ENCODE data around the gene RHBDL2. TPM values are rescaled to one million over a fixed set of nuclear protein-coding genes. Genes with fewer than 3 reads are reported as not detected.
"Not testable (repeated sequence)": the region's sequence is repeated elsewhere in the genome, so short reads cannot be mapped to it uniquely, and the experiment has no call there.

RHBDL2 gene
- polyA plus RNA-seq, 10 donors = 0.35 to 1.3 (median 0.82) TPM

DNA sequence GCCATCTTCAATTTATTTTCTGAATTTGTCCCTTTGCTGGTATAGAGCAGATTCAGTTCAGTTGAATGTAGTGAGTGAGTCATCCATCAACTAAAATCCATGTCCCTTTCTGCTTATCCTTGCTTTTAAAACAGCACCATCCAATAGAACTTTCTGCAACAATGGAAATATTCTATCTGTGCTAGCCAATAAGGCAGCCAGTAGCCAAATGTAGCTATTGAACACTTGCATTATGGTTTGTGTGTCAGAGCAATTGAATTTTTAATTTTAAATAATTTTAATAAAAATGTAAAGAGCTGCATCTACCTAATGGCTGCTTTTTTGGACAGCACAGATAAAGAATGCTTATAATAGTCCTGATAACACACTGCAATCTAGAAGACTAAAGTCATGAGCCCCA is 60.1 kb downstream of the RHBDL2 start, which contains the start of gene GJA9:
GJA9 (minus strand) TSS at position 101 of the 400 bp plus-strand sequence. CDS start 5,489 bp downstream, outside the sequence.
- no peak for DNase-seq

DNA sequence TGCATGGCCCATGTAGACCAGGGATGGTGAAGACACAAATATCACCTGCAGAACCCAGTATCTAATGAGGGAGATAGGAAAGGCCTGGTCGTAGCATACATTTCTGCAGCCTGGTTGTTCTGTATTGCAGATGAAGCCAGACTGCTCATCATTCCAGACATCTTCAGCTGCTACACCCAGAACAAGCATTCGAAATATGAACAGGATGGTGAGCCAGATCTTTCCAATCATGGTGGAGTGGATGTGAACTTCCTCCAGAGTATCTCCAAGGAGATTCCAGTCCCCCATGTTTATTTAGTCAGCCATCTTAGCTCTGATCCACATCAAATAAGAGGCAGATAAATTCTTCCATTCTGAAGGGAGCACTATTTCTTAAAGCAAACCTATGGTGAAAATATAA is 65.8 kb downstream of the RHBDL2 start:
- peak in 1 of 3 donors; percentile 9 for DNase-seq

DNA sequence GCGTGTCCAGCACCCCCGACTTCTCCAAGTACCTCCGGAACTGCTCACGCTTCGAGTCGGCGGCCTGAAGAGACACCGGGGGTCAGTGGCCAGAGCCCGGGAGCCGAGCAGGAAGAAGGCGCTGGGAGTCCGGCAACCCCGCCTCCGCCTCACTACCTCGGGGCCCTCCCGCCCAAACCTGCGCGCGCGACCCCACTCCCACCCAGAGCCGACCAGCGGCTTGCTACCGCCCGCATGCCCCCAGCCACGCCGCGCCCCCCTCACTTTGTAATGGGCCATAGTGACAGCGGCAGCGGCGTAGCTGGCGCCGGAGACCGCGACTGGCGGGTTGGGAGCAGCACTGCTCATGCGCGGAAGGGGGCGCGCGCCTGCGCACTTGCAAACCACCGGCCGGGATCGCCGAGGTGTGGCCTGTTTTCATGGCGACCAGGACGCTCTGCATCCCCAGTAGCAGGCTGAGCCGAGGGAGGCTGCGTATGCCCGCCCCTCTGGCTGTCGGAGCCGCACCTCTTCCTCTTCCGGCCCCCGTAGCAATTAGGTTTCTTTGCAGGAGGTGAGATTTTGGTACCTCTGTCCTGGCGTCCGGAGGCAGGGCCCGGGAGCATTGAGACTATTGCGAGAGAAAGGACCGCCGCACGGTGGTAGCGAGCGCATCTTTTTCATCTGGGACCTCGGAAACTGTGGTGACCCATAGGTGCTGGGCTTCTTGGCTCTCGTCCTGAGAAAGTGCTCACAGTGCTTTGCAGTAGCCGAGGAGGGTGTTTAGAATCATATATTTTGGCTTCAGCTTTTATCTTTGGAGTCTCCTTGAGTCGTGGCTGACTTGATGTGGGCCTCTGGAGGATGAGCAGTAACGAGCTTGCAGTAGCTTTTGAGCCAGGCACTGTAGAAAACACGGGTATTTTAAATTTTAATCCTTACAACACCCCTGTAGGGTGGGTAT is 68.3 kb downstream of the RHBDL2 start, which contains the start of gene MYCBP:
MYCBP (minus strand) TSS at position 322 of the 943 bp plus-strand sequence; CDS start at position 279, 43 bp downstream.
- peak; percentile 95 to 99 (median 98) for DNase-seq

DNA sequence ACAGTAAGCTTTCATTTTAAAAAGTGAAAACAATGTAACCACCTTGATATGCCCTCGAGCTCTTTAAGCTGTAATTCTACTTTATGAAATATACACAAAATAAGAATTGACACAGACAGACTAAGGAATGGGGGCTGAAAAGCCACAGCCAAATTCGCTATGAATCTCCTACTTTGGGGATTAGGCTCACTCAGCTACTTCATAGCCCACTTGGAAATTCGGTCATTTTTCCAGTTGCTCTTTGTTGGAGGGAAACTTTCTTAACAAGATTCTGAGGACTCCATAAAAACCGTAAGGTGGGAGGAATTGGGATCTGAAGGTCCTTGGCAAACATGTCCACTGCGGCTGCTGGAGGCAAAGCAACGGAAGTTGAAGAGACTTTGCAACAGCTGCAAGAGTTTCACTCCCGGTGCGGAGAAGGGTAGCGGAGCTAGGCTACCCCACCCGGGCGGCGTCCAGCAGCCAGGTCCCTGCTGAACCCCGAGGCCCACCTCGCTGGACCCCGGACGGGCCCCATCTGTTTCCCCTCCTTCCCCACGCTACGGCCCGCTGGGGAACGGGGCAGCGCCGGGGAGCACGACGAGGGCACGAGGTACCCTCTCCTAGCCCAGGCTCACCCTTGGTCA is 69.1 kb downstream of the RHBDL2 start:
- no peak for DNase-seq

DNA sequence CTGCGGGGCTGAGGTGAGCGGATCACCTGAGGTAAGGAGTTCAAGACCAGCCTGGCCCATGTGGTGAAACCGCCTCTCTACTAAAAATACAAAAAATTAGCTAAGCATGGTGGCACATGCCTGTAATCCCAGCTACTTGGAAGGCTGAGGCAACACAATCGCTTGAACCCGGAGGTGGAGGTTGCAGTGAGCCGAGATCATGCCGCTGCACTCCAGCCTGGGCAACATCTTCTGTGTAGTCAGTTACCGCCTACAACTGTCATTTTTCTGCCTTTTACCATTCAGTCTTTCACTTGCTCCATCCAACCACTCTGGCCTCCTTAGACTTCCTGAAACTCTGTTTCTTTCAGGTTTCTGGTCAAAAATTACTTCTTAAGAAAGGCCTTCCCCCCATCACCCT is 70.6 kb downstream of the RHBDL2 start:
- DNase-seq = no peak

DNA sequence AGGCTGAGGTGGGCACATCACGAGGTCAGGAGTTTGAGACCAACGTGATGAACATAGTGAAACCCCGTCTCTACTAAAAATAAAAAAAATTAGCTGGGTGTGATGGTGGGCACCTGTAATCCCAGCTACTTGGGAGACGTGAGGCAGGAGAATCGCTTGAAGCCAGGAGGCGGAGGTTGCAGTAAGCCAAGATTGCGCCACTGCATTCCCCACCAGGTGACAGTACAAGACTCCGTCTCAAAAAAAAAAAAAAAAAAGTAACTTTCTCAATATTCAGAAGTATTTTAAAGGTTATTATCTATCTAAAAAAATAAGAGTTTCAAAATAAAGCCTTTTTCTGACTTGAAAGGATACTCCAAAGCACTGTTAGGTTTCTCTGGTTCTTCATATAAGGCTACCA is 74.4 kb downstream of the RHBDL2 start:
- no peak for DNase-seq

DNA sequence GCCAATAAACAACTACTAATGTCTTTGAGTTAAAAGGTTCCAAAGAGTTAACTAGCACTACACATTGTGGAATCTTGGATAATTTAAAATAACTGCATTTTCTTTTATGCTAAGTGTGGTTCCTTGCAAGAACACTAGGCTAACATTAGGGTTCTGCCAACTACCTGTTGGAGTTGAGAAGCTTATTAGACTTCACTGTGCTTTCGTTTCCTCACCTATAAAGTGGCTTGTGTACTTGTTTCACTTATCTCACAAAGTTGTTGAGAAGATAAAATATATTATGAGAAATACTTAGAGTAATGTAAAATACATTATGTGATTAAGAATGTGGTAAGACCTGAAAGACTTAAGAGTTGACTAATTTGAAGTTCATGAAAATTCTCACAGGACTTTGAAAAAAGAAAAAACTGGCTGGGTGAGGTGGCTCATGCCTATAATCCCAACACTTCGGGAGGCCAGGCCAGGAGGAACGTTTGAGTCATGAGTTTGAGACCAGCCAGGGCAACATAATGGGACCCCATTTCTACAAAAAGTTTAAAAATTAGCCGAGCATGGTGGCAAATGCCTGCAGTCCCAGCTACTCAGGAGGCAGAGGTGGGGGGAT is 76.4 kb downstream of the RHBDL2 start:
- DNase-seq = no peak

DNA sequence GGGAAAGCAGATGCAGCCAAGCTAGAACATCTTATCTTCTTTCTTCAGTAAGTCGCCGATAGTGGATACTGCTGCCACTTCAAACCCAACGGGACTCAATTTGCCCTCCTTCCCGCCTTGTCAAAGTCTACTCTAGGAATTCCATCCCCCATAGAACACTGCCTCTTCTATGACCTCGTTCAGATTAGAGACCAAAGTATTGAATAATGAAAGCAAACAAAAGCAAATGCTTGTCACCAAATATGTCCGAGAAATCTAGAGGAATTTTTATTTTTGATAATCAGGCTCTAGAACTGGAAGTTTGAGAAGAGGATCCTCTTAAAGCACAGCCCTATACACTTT is 81.2 kb downstream of the RHBDL2 start:
- no peak for DNase-seq

DNA sequence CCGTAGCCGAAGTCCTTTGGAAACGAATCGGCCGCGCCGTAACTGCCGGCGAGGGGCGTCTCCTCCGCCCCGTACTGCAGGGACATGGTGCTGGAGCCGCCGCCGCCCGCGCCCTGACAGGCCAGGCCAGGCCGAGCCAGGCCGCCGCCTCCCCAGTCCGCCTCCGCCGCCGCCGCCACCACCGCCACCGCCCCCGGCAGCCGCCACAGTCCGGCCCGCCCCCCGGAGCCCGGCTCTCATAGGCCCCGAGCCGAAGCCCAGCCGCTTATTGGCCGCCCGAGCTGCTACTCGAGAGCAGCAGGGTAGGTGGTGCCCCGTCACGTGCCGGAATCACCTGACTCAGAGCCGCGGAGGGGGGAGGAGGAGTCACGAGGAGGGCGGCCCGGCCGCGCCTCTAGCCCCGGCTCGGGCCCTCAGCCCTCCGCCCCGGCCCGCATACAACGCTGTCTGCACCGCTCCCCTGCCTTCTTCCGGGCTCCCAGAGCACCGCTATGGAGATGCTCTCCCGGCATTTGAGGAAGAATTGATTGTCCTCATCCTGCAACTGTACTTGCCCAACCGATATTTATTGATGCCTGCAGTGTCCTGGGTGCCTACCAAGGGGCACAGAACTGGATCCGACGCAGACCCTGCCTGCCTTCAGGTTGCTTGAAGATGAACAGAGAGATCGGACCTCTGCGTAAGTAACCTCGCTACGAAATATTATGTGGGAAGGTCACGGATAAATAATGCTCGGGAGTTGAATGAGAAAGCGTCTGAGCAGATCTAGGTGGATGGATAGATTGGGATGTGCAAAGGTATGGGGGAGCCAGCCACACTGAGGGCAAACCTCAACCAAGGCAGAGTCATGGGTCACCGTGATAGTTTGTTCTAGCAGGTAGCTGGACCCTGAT is 81.8 kb downstream of the RHBDL2 start, which contains the start of gene RRAGC:
RRAGC (minus strand) TSS at position 212 of the 893 bp plus-strand sequence; CDS start at position 86, 126 bp downstream.
- peak; percentile 98 to 99 (median 99) for DNase-seq

DNA sequence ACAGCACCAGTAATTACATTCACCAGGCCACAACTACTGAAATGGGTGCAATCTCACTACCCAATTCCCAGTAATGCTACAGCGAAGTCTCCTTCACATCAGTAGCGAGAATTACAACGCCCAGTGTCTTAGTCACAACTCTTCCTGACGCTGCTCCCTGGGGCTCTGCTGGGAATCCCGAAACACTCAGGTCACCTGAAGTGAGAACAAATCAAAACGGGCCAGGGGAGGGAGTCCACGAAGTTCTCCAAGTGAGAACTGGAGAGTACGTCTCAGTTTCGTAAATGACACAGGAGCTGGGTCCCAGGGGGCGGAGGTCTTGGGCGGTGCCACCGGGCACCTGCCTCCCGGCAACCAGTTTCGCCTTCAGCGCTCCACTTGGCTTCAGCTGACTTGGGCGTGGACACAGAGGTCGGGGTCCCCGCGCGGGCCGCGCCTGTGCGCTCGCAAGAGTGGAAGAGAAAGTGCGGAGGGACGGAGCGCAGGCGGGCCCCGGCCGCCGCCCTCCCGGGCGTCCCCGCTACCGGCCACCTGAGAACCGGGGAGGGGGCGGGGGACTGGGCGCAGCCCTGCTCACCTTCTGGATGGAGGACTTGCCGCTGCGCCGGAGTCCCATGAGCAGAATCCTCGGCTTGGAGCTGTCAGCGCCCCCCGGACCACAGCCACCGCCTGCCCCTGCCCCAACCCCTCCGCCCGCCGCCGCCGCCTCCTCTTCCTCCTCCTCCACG is 82.6 kb downstream of the RHBDL2 start:
- peak; percentile 16 to 65 (median 31) for DNase-seq

DNA sequence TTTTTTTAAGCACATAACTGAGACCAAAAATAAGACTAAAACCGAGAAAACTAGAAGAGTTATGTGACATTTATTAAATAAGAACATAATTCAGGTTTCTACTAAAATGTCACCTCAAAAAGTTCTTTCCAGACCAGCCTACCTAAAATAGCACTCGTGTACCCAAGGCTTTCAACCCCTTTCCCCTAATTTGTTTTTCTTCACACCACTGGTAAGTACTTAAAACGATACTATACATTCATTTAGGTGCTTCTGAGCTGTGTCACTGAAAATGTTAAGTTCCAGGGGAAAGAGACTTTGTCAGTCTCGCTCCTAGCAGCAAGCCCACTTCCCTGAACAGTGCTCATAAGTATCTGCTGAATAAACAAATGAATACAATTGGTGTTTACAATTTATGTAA is 88.8 kb downstream of the RHBDL2 start:
- no peak for DNase-seq

DNA sequence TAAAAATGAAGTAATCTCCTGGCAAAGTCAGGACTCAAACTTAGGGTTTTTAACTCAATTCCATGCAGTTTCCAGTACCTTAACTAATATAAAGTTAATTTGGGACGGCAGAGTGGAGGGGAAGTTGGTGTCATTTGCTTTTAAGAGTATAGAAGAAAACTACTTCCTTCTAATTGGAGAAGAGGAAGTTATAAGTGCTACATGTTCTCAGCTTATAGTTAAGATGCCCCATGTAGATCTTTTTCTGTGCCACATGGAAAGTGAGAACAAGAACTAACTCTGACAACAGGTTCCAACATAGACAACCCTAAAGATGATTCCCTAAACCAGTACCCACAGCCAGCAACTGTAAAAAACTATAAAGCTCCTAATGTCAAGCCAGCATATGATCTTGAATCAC is 93.6 kb downstream of the RHBDL2 start:
- DNase-seq = no peak

DNA sequence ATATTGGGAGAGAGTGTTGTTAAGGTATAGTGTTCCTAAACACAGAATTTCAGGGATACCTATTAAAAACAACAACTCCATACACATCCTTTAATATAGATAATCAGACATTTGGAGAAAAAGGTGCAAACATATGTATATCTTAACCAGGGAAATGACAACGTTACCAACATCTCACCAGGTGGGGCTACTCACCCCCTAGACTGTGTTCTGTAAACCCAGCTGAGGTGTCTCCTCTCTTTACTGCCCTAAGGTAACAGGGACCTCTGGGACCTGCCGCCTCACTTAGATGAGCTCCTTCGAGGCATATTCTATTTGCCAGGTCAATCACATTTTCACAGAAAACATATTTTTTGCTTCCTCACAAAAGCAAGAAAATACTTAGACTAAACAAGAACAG is 95.4 kb downstream of the RHBDL2 start:
- no peak for DNase-seq

DNA sequence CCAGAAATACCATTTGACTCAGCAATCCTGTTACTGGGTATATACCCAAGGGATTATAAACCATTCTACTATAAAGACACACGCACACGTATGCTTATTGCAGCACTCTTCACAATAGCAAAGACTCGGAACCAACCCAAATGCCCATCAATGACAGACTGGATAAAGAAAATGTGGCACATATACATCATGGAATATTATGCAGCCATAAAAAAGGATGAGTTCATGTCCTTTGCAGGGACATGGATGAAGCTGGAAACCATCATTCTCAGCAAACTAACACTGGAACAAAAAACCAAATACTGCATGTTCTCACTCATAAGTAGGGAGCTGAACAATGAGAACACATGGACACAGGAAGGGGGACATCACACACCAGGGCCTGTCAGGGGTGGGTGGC is 96.5 kb downstream of the RHBDL2 start:
- DNase-seq = not testable (repeated sequence)

DNA sequence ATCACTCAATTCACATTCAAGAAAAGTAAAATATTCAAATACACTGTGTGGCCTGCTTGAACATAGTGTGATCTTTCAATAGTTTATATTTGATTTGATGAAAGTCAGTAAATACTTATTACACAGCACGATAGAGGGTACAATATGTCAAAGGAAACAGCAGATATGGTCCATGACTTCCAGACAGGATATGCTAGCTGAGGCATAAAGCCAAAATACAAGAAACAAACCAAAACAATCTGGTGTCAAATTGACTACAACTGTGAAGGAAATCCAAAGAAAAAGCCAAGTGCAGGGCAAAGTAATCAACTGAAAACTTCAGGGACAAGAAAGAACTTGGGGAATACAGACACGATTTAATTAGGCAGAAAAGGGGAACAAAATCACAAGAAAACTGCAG is 101.3 kb downstream of the RHBDL2 start:
- no peak for DNase-seq

DNA sequence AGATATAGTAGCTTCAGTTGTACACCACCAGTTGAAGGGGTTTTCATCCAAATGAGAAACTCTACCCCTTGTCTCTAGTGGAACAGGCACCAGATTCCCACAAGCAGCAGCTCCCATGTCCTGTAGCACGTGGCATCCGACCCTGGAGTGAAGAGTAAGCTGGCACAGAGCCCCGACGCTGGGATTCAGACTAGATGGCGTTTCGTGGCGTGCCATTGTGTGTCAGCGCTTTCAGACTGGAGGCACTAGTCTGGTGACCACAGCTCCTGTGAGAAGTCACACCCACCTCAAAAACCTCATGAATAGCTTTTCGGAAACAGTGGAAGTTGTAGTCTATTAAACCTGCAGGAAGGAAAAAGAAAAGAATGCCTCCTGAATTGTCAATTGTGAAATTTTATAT is 102.3 kb downstream of the RHBDL2 start:
- DNase-seq = no peak

DNA sequence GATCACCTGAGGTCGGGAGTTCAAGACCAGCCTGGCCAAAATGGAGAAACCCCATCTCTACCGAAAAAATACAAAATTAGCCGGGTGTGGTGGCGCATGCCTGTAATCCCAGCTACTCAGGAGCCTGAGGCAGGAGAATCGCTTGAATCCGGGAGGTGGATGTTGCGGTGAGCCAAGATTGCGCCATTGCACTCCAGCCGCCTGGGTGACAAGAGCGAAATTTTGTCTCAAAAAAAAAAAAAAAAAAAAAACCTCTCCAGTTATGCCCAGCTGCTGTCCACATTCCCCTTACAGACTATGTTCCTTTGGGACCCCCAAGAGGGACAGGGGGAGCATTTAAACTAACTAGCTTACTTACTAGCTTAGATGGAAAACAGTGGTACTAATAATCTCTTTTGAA is 105.3 kb downstream of the RHBDL2 start:
- not testable (repeated sequence) for DNase-seq

Data from muscle of back (tissue), 11 donors.